Measurements from ENCODE around the gene CCDC159.

- TF ChIP-seq CTCF (IDR thresholded peaks at IDR 0.05) (no peak), EZH2 (IDR thresholded peaks at IDR 0.05; ENCODE audit: borderline replicate concordance, insufficient read depth, low read depth, low read length, poor library complexity, severe bottlenecking) (no peak)
These were observed 21.4 kb upstream of the CCDC159 start for GRCh38 chr19:11324748-11325389.

Measured in B cell (primary cell).